Liver (tissue), 9 donors: ENCODE data around the gene PDGFD. TPM values are rescaled to one million over a fixed set of nuclear protein-coding genes. Genes with fewer than 3 reads are reported as not detected.
A peak's percentile ranks its signal among the peaks of the same experiment; 100 is the strongest.

ENCODE experiments used
- DNase-seq: peaks from one replicate; pipeline ENCODE4 v3.0.0-alpha.2; 2017; ENCODE audit warnings: low spot score
- H3K27ac ChIP-seq, 2 donors: one replicate each; pipeline ENCODE4 v1.7.0; 2013; ENCODE audit warnings: inconsistent platforms in 2 of 2, low read length in 2 of 2, control low read depth in 1 of 2, low read depth in 1 of 2, mild to moderate bottlenecking in 1 of 2
- H3K27me3 ChIP-seq, 4 donors: one replicate each; pipeline versions ENCODE4 v1.6.1 to v1.7.0; 2013; ENCODE audit warnings: low read length in 3 of 4, inconsistent platforms in 1 of 4, mild to moderate bottlenecking in 1 of 4, moderate library complexity in 1 of 4; ENCODE audit not compliant: control insufficient read depth in 4 of 4, insufficient read depth in 4 of 4
- H3K36me3 ChIP-seq, 4 donors: one replicate each; pipeline versions ENCODE4 v1.6.1 to v1.7.0; 2013; ENCODE audit warnings: low read length in 3 of 4, mild to moderate bottlenecking in 3 of 4, low read depth in 1 of 4, moderate library complexity in 1 of 4; ENCODE audit not compliant: control insufficient read depth in 4 of 4, insufficient read depth in 3 of 4
- H3K4me1 ChIP-seq, 4 donors: one replicate each; pipeline versions ENCODE4 v1.6.1 to v1.7.0; 2013; ENCODE audit warnings: low read length in 3 of 4, mild to moderate bottlenecking in 3 of 4, moderate library complexity in 1 of 4; ENCODE audit not compliant: control insufficient read depth in 4 of 4, insufficient read depth in 4 of 4
- H3K4me3 ChIP-seq, 3 donors: one replicate each; pipeline versions ENCODE4 v1.6.1 to v1.7.0; 2013; ENCODE audit warnings: low read length in 3 of 3, control low read depth in 1 of 3, low read depth in 1 of 3, mild to moderate bottlenecking in 1 of 3
- H3K9ac ChIP-seq, 2 donors: one replicate each; pipeline ENCODE4 v1.7.0; 2013; ENCODE audit warnings: low read length in 2 of 2, mild to moderate bottlenecking in 2 of 2, moderate library complexity in 2 of 2, control low read depth in 1 of 2, low read depth in 1 of 2
- H3K9me3 ChIP-seq, 4 donors: one replicate each; pipeline versions ENCODE4 v1.6.1 to v1.7.0; 2013; ENCODE audit warnings: low read length in 3 of 4; ENCODE audit not compliant: control insufficient read depth in 4 of 4
- ATF3 ChIP-seq: IDR thresholded peaks from 2 replicates; pipeline ENCODE4 v1.6.1; 2016; ENCODE audit warnings: antibody characterized with exemption
- CTCF ChIP-seq: fragments of 150-350 bp; IDR thresholded peaks from 2 replicates; pipeline ENCODE4 v1.5.1; 2017; ENCODE audit warnings: improper control_type of control experiment, low read depth, low read length; ENCODE audit not compliant: missing input control
- EGR1 ChIP-seq, 2 donors: IDR thresholded peaks; 2 replicates each; pipeline ENCODE4 v1.6.1; 2016 to 2018; ENCODE audit warnings: antibody characterized with exemption in 2 of 2, low read depth in 2 of 2
- FOXA1 ChIP-seq: IDR thresholded peaks from 2 replicates; pipeline ENCODE4 v1.6.1; 2016; ENCODE audit warnings: antibody characterized with exemption
- FOXA2 ChIP-seq: IDR thresholded peaks from 2 replicates; pipeline ENCODE4 v1.6.1; 2016; ENCODE audit warnings: antibody characterized with exemption
- GABPA ChIP-seq, 2 donors: IDR thresholded peaks in 1 of 2; conservative IDR thresholded peaks in 1 of 2; 2 replicates each; pipeline ENCODE4 v1.6.1; 2016; ENCODE audit warnings: antibody characterized with exemption in 2 of 2, mild to moderate bottlenecking in 1 of 2, moderate library complexity in 1 of 2
- HNF4A ChIP-seq, 2 donors: conservative IDR thresholded peaks; 2 replicates each; pipeline ENCODE4 v1.6.1; 2016; ENCODE audit warnings: antibody characterized with exemption in 2 of 2, mild to moderate bottlenecking in 2 of 2
- HNF4G ChIP-seq: IDR thresholded peaks from 2 replicates; pipeline ENCODE4 v1.6.1; 2016; ENCODE audit warnings: antibody characterized with exemption
- JUND ChIP-seq, 2 donors: IDR thresholded peaks; 2 replicates each; pipeline ENCODE4 v1.6.1; 2016; ENCODE audit warnings: antibody characterized with exemption in 2 of 2
- MAX ChIP-seq: IDR thresholded peaks from 2 replicates; pipeline ENCODE4 v1.6.1; 2016; ENCODE audit warnings: antibody characterized with exemption
- NR2F2 ChIP-seq: IDR thresholded peaks from 2 replicates; pipeline ENCODE4 v1.6.1; 2016; ENCODE audit warnings: antibody characterized with exemption
- RAD21 ChIP-seq, 2 donors: IDR thresholded peaks; 2 replicates each; pipeline ENCODE4 v1.6.1; 2016; ENCODE audit warnings: antibody characterized with exemption in 2 of 2, mild to moderate bottlenecking in 2 of 2
- REST ChIP-seq: IDR thresholded peaks from 2 replicates; pipeline ENCODE4 v1.6.1; 2016; ENCODE audit warnings: antibody characterized with exemption, mild to moderate bottlenecking
- RXRA ChIP-seq, 2 donors: IDR thresholded peaks; 2 replicates each; pipeline ENCODE4 v1.6.1; 2017 to 2018; ENCODE audit warnings: antibody characterized with exemption in 2 of 2, mild to moderate bottlenecking in 1 of 2
- SP1 ChIP-seq: IDR thresholded peaks from 2 replicates; pipeline ENCODE4 v1.6.1; 2018; ENCODE audit warnings: antibody characterized with exemption, mild to moderate bottlenecking
- TAF1 ChIP-seq: conservative IDR thresholded peaks from 2 replicates; pipeline ENCODE4 v1.6.1; 2016; ENCODE audit warnings: antibody characterized with exemption, mild to moderate bottlenecking
- YY1 ChIP-seq: IDR thresholded peaks from 2 replicates; pipeline ENCODE4 v1.6.1; 2016; ENCODE audit warnings: antibody characterized with exemption, mild to moderate bottlenecking
- ZBTB33 ChIP-seq: IDR thresholded peaks from 2 replicates; pipeline ENCODE4 v1.6.1; 2016; ENCODE audit warnings: antibody characterized with exemption
- WGBS: extraction: QIAGEN DNeasy Blood & Tissue Kit; methylation state at CpG from one replicate; pipeline ENCODE4 v1.1.7; 2013; 5-methylcytosine and 5-hydroxymethylcytosine counted together
- polyA plus RNA-seq, 2 donors: library from polyadenylated mRNA; stranded (reverse) in 1 of 2; unstranded in 1 of 2; fragments of 200-250 nt in 1 of 2; fragments of >200 nt in 1 of 2; fragmentation: Nextera tagmentation in 1 of 2; extraction: Ambion mirVana in 1 of 2; gene quantifications; one replicate each; pipeline versions ENCODE4 v1.2.1 to v1.2.3, GENCODE V29; 2013 to 2015
- total RNA-seq, 2 donors: library from RNA; depleted of rRNA; stranded (reverse); fragments of >200 nt; gene quantifications; one replicate each; pipeline ENCODE4 v1.2.3, GENCODE V29; 2014
- donor health status: healthy.
- donor health status: healthy.
- donor health status: healthy.
- donor health status: healthy.
- donor health status: healthy.

The PDGFD gene
- total and polyA plus RNA-seq, 4 donors: 1.0 to 3.3 (median 2.1) TPM

- 67% methylated on average over 2 of the region's 2 CpGs for WGBS
- no peak for TF ChIP-seq RXRA (IDR thresholded peaks at IDR 0.05)
- peak; percentile 54 to 56 for TF ChIP-seq RAD21 (IDR thresholded peaks at IDR 0.05)
- no peak overlapping the region for H3K9ac ChIP-seq
- H3K36me3 ChIP-seq: peaks cover 0 to 2% (median 0%) of the 10 kb centered on the region in 4 donors
- DNase-seq: no peak
- H3K27ac ChIP-seq: no peak overlapping the region
- H3K4me1 ChIP-seq: no peaks in the 10 kb centered on the region
- H3K27me3 ChIP-seq: no peaks in the 10 kb centered on the region
- H3K9me3 ChIP-seq: no peaks in the 10 kb centered on the region
- H3K4me3 ChIP-seq: no peak overlapping the region
Observed at GRCh38 chr11:103927535-103927934, 236.4 kb downstream of the PDGFD start.

GRCh38 chr11:103926990-103927389 lies 237.0 kb downstream of the PDGFD start:
- H3K9ac ChIP-seq: no peak overlapping the region
- 84% methylated on average over 5 of the region's 5 CpGs for WGBS
- no peak overlapping the region for H3K27ac ChIP-seq
- no peak overlapping the region for H3K4me3 ChIP-seq
- no peak for TF ChIP-seq EGR1 (IDR thresholded peaks at IDR 0.05; ENCODE audit: low read depth in 2 of 2)
- no peak for TF ChIP-seq NR2F2
- TF ChIP-seq RAD21 (IDR thresholded peaks at IDR 0.05): no peak
- TF ChIP-seq SP1: no peak
- TF ChIP-seq YY1: no peak
- no peak for TF ChIP-seq FOXA2
- TF ChIP-seq MAX: no peak
- no peak for TF ChIP-seq RXRA (IDR thresholded peaks at IDR 0.05)
- no peak for TF ChIP-seq REST
- TF ChIP-seq ZBTB33: no peak
- TF ChIP-seq CTCF: no peak
- no peak for TF ChIP-seq GABPA (IDR thresholded peaks at IDR 0.05 in 1 of 2, conservative IDR thresholded peaks at IDR 0.05 in 1 of 2)
- no peak for TF ChIP-seq HNF4A (conservative IDR thresholded peaks at IDR 0.05)
- TF ChIP-seq ATF3: no peak
- no peak for TF ChIP-seq TAF1
- no peak for TF ChIP-seq FOXA1
- no peak for TF ChIP-seq JUND (IDR thresholded peaks at IDR 0.05)
- TF ChIP-seq HNF4G: no peak
- no peak for DNase-seq
- H3K9me3 ChIP-seq: no peaks in the 10 kb centered on the region
- no peaks in the 10 kb centered on the region for H3K4me1 ChIP-seq
- no peaks in the 10 kb centered on the region for H3K27me3 ChIP-seq
- peaks cover 0 to 2% (median 0%) of the 10 kb centered on the region in 4 donors for H3K36me3 ChIP-seq
